PFSK-1 (cell line): Measurements from ENCODE around the gene WDFY2.

ENCODE experiments used
- FOXP2 ChIP-seq: optimal IDR thresholded peaks from 2 replicates; pipeline ENCODE3; 2011; ENCODE audit warnings: borderline replicate concordance, control low read depth, inconsistent platforms; ENCODE audit not compliant: insufficient read depth; ENCODE audit errors: extremely low read length, extremely low read depth
- POLR2AphosphoS5 ChIP-seq: IDR thresholded peaks from 2 replicates; pipeline ENCODE4 v1.6.1; 2012; ENCODE audit warnings: low read depth, mild to moderate bottlenecking, control low read depth, low read length, moderate library complexity
- REST ChIP-seq, 2 experiments: IDR thresholded peaks; 2 replicates each; pipeline versions ENCODE4 v1.6.1 to v1.8.0; 2011 to 2012; ENCODE audit warnings: low read depth in 2 of 2, low read length in 2 of 2, control low read depth in 1 of 2, inconsistent platforms in 1 of 2, mild to moderate bottlenecking in 1 of 2, moderate library complexity in 1 of 2; ENCODE audit not compliant: insufficient read depth in 1 of 2
- SIN3A ChIP-seq: IDR thresholded peaks from 2 replicates; pipeline ENCODE4 v1.6.1; 2012; ENCODE audit warnings: mild to moderate bottlenecking, low read length, moderate library complexity, borderline replicate concordance; ENCODE audit not compliant: insufficient read depth
- TAF1 ChIP-seq: IDR thresholded peaks from 2 replicates; pipeline ENCODE4 v1.6.1; 2012; ENCODE audit warnings: low read length, control low read depth, borderline replicate concordance; ENCODE audit not compliant: insufficient read depth

- no peak for TF ChIP-seq REST (IDR thresholded peaks at IDR 0.05; ENCODE audit: insufficient read depth in 1 of 2, low read depth in 2 of 2, low read length in 2 of 2)
- no peak for TF ChIP-seq POLR2AphosphoS5
- no peak for TF ChIP-seq TAF1
- no peak for TF ChIP-seq SIN3A
- no peak for TF ChIP-seq FOXP2
Observed at GRCh38 chr13:51742611-51743010, 158.3 kb downstream of the WDFY2 start.
